Measurements from ENCODE around the gene PLXNA3. TPM values are rescaled to one million over a fixed set of nuclear protein-coding genes. Genes with fewer than 3 reads are reported as not detected.

PLXNA3 gene
- total RNA-seq, 4 donors from 2014 or later: 17.0 to 44.4 (median 24.2) TPM

DNA sequence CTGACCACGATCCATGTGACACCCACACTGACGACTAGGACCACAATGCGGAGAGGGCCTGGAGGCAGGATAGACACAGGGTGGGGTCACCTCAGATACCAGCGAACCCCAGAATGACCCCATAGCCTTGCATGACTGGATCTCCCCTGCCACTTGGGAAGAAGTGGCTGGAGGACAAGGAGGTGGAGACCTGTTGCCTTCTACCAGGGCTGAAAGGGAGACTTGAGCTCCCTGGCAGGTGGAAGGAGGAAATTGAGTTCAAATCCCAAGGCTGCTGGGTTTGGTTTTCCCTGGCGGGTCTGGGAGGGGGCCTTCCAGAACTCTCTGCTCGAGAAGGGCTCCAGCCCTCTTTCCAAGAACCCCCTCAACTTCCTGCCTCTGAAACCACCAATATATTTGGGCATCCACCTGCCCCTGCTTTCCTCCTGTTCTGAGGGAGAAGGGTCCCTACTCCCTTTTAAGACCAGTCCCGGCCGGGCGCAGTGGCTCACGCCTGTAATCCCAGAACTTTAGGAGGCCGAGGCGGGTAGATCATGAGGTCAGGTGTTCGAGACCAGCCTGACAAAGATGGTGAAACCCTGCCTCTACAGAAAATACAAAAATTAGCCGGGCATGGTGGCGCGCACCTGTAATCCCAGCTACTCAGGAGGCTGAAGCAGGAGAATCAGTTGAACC is 54.9 kb downstream of the PLXNA3 start:
- TF ChIP-seq EP300 (IDR thresholded peaks at IDR 0.05) (no peak), POLR2A (IDR thresholded peaks at IDR 0.05) (no peak)
- TF ChIP-seq, protein P1, sequence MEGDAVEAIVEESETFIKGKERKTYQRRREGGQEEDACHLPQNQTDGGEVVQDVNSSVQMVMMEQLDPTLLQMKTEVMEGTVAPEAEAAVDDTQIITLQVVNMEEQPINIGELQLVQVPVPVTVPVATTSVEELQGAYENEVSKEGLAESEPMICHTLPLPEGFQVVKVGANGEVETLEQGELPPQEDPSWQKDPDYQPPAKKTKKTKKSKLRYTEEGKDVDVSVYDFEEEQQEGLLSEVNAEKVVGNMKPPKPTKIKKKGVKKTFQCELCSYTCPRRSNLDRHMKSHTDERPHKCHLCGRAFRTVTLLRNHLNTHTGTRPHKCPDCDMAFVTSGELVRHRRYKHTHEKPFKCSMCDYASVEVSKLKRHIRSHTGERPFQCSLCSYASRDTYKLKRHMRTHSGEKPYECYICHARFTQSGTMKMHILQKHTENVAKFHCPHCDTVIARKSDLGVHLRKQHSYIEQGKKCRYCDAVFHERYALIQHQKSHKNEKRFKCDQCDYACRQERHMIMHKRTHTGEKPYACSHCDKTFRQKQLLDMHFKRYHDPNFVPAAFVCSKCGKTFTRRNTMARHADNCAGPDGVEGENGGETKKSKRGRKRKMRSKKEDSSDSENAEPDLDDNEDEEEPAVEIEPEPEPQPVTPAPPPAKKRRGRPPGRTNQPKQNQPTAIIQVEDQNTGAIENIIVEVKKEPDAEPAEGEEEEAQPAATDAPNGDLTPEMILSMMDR (IDR thresholded peaks at IDR 0.05): no peak
- Histone ChIP-seq H3K27ac (no peak overlapping the region), H3K4me1 (peaks cover 0 to 19% (median 4%) of the 10 kb centered on the region in 4 donors), H3K27me3 (no peaks in the 10 kb centered on the region), H3K4me3 (no peak overlapping the region), H3K36me3 (peaks cover 0 to 22% (median 0%) of the 10 kb centered on the region in 3 donors), H3K9me3 (no peaks in the 10 kb centered on the region)
- WGBS, 2 donors: 89 to 90% methylated on average over 16 of the region's 16 CpGs
- DNase-seq (ENCODE audit: low spot score in 2 of 2): no peak

- H3K36me3 ChIP-seq: peaks cover 0 to 15% (median 0%) of the 10 kb centered on the region in 3 donors
- H3K27me3 ChIP-seq: no peaks in the 10 kb centered on the region
- 84 to 91% methylated on average over 2 of the region's 2 CpGs for WGBS, 2 donors
- peaks cover 0 to 21% (median 5%) of the 10 kb centered on the region in 4 donors for H3K4me1 ChIP-seq
- no peak overlapping the region for H3K27ac ChIP-seq
- TF ChIP-seq POLR2A (IDR thresholded peaks at IDR 0.05): no peak
- TF ChIP-seq, protein P1 (IDR thresholded peaks at IDR 0.05): no peak
- TF ChIP-seq EP300 (IDR thresholded peaks at IDR 0.05): no peak
- no peaks in the 10 kb centered on the region for H3K9me3 ChIP-seq
- H3K4me3 ChIP-seq: no peak overlapping the region
- DNase-seq (ENCODE audit: low spot score in 2 of 2): no peak
Observed at GRCh38 chrX:154513716-154514115, 55.6 kb downstream of the PLXNA3 start.

DNA sequence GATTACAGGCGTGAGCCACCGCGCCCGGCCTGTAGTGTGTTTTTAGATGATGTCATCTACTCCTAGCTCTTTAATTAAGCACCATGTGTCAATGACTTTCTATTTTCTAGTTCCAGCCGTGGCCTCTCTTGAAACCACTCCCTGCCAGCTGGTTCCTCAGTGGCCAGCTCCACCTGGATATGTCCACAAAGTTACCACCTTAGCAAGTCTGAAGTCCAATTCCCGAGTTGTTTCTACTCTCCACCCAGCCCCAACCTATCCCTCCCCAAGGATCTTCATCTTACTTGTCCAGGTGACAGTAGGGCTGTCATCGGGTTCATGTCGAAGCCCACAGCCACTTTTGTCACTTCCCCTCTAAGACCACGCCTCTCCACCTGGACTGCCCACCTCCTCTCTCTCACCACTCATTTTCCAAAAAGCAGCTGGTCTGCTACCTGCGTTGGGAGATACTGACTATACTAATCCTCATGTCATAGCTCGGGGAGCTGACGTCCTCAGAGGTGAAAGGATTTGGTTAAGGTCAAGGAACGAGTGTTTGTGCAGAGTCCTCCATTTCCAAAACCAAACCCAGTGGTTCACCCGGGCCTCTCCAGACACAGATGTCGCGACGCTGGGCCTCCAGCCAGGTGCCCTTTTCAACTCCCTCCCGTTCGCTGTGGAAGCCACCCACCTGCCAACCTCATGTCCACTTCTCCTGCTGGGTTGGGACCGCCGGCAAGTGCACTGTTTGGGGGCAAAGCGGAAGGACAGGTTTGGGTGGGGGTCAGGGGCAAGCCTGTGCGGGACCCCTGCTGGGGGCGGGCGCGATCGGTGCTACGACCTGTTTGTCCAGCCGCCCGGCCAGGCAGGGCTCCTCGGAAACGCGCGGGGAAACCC is 57.2 kb downstream of the PLXNA3 start:
- no peaks in the 10 kb centered on the region for H3K27me3 ChIP-seq
- H3K36me3 ChIP-seq: no peaks in the 10 kb centered on the region
- H3K27ac ChIP-seq: peak overlapping the region; percentile 86 to 96 (median 89)
- 47 to 52% methylated on average over 12 to 34 of the region's 34 CpGs for WGBS, 2 donors
- peak overlapping the region; percentile 55 to 81 (median 58) for H3K4me3 ChIP-seq
- no peak for DNase-seq (ENCODE audit: low spot score in 2 of 2)
- no peaks in the 10 kb centered on the region for H3K9me3 ChIP-seq
- H3K4me1 ChIP-seq: peaks cover 0 to 21% (median 5%) of the 10 kb centered on the region in 4 donors
- no peak for TF ChIP-seq POLR2A (IDR thresholded peaks at IDR 0.05)
- no peak for TF ChIP-seq EP300 (IDR thresholded peaks at IDR 0.05)
- TF ChIP-seq, protein P1 (IDR thresholded peaks at IDR 0.05): no peak

DNA sequence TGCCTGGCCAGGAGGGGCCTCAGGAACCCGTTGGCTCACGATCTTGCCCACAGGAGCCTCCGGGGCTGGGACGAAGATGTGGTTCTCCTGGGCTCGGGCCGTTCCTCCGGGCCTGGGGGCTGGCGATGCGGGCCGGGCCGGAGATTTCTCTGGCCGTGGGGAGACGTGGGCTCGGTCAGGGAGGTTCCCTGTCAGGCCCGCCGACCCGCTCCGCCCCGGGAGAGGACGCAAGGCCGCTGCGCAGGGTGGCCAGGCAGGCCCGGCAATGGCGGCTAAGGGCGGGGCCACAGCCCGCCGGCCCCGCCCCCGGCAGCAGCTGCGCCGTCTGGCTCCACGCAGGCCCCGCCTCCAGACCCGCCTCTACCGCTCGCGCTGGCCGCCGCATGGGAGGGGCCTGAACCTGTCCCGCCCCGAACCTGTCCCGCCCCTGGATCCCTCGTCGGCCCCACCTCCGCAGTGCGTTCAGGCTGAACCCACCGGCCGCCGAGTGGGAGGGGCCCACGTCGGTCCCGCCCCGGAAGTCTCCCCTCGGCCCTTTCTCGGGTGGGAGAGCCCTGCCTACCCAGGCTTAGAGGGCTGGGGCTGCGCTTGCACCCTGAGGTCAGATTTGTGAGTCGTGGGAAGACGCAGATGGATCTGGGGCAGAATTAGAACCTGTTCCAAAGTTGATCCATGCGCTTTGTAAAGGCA is 58.0 kb downstream of the PLXNA3 start, which contains the start of gene FAM3A:
TSS of gene FAM3A (minus strand) at position 267 of the 690 bp plus-strand sequence. CDS start 460 bp downstream, outside the sequence.
- 34% methylated on average over 37 of the region's 59 CpGs; no CpG with 5 or more reads in 1 of the 2 donors for WGBS, 2 donors
- H3K4me3 ChIP-seq: peak within 1 kb of the TSS; percentile 55 to 81 (median 58)
- DNase-seq (ENCODE audit: low spot score in 2 of 2): peak; percentile 77 to 87

More for the DNA sequence above, 58.0 kb downstream of the PLXNA3 start, which contains the start of gene FAM3A:
- Histone ChIP-seq H3K4me1 (peaks cover 0 to 21% (median 5%) of the 10 kb centered on the region in 4 donors), H3K27me3 (no peaks in the 10 kb centered on the region), H3K27ac (peak within 1 kb of the TSS; percentile 86 to 96 (median 89)), H3K36me3 (no peaks in the 10 kb centered on the region), H3K9me3 (no peaks in the 10 kb centered on the region)
- TF ChIP-seq EP300 (IDR thresholded peaks at IDR 0.05) (peak in 1 of 2 donors; percentile 95), POLR2A (IDR thresholded peaks at IDR 0.05) (peak; percentile 62 to 87)
- TF ChIP-seq, protein P1 (IDR thresholded peaks at IDR 0.05): peak in 1 of 5 experiments; percentile 11
